Stimulated activated CD4-positive, alpha-beta T cell treated with anti-CD3 and anti-CD28 coated beads, Interleukin-12 subunit alpha, Interleukin-12 subunit beta, amount 100 ng/mL, for 4 hours (primary cell): ENCODE measurements around the gene AADACL3.

Experiments
- DNase-seq: peaks from one replicate; pipeline ENCODE4 v3.0.0-alpha.2; 2020

AADACL3 gene

GRCh38 chr1:12770620-12771019 lies 54.7 kb downstream of the AADACL3 start:
- no peak for DNase-seq

DNA sequence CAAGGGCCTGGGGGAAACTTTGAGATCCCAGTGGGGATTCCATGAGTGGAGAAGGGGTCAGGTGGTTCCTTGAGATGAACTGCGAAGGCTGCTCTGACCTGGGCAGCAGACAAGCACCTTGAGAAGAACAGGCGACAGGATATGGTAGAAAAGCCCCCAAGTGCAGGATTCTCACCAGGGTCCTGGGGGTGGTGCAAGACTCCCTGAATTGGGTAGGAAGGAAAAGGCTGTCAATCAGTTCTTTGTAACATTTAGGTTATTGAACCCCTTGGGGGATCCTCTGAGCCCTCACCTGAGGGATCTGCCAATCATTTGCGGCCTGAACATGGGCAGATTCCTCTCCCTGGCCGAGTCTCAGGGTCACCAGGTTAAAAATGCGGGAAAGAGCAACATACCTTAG lies 55.3 kb downstream of the AADACL3 start:
- DNase-seq: no peak

DNA sequence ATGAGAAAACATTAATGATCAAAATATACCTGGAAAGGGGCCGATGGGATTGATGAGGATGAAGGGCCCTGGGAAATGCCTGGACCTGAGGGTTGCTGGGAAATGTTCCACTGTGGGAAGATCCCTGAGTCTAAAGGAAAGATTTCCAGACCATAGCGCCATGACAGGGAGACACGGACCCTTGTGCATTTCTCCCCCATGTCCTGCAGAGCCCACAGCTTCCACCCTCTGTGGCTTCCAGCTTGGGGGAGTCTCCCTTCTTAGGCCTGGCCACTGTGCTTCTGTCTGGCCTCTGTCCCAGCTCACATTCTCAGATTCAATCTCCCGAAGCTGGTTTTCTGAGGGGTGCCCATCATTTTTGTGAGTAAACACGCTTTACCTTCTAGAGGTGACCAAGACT lies 56.6 kb downstream of the AADACL3 start:
- no peak for DNase-seq

DNA sequence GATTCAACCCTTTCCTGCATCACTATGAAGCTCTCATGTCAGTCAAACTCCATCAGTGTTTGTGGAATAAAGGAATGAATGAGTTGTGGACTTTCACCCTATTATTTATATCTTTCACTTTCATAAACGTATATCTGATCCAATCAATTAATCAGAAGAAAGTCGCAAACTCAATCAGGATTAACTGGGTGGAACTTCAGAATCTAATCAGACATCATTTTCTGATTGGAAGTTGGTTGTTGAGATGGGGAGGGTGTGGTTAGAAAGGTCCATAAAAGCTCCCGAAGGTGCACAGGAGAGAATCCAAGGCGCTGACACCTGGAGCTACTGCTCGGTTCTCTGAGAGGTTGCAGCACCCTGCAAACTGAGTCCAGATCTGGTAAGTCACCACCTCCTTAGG lies 57.5 kb downstream of the AADACL3 start, which contains the start of gene PRAMEF12:
PRAMEF12 (plus strand) TSS at position 301 of the 400 bp plus-strand sequence. CDS start 1,130 bp downstream, outside the sequence.
- DNase-seq: no peak

DNA sequence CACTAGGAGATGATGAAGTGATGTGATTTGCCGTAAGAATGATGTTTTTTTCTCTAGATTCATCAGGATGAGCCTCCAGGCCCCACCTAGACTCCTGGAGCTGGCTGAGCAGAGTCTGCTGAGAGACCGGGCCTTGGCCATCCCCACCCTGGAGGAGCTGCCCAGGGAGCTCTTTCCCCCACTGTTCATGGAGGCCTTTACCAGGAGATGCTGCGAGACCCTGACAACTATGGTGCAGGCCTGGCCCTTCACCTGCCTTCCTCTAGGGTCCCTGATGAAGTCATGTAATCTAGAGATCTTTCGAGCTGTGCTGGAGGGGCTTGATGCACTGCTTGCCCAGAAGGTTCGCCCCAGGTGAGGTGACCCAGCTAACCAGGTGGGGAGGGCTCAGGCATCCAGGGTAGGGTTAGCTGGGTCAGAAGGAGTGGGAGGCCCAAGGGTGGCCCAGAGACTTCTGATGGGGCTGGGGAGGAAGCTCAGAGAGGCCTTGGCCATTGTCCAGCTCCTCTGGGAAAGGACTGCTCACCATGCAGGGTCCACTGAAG lies 59.0 kb downstream of the AADACL3 start:
- no peak for DNase-seq

DNA sequence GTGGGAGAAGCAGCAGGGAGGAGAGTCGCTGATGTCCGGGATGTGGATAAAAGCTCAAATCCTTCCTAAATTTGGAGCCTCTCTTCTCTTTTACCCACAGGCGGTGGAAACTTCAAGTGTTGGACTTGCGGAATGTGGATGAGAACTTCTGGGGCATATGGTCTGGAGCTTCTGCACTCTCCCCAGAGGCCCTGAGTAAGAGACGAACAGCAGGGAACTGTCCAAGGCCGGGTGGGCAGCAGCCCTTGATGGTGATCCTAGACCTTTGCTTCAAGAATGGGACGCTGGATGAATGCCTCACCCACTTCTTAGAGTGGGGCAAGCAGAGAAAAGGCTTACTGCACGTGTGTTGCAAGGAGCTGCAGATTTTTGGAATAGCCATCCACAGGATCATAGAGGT lies 59.5 kb downstream of the AADACL3 start:
- no peak for DNase-seq

- no peak for DNase-seq
These were observed 61.1 kb downstream of the AADACL3 start for GRCh38 chr1:12776801-12777557.
